Panc1 (cell line): ENCODE data around the gene CKB. TPM values are rescaled to one million over a fixed set of nuclear protein-coding genes. Genes with fewer than 3 reads are reported as not detected.
A peak's percentile ranks its signal among the peaks of the same experiment; 100 is the strongest.

Experiments
- ATAC-seq: fragments of 200-7000 bp; cut with Tn5 transposase; 2 replicates; pipeline ENCODE4 v1.9.1; 2020; ENCODE audit warnings: mild to moderate bottlenecking, moderate library complexity
- BruUV-seq: library from RNA; stranded (reverse); fragments of 400-500 nt; replicated peaks from 2 replicates; lab custom pipeline; 2021; lab: Mats Ljungman, UMichigan
- CTCF ChIA-PET: fragments of 300-600 bp; sonication (Branson Sonifier 250); formaldehyde crosslinking; loops from one replicate; lab custom pipeline; 2022; ENCODE audit warnings: antibody characterized with exemption; lab: Charles Lee
- POLR2A ChIA-PET: fragments of 300-600 bp; sonication (Branson Sonifier 250); formaldehyde crosslinking; loops from one replicate; lab custom pipeline; 2022; ENCODE audit warnings: antibody characterized with exemption; lab: Charles Lee
- DNase-seq: peaks from one replicate; pipeline ENCODE4 v3.0.0-alpha.2; 2010; ENCODE audit warnings: low read depth, low spot score
- H3K27ac ChIP-seq: 2 replicates; pipeline ENCODE4 v1.5.1; 2011; ENCODE audit warnings: mild to moderate bottlenecking, low read length, inconsistent platforms
- H3K27me3 ChIP-seq: fragments of 200-500 bp; sonication (Bioruptor generic); 2 replicates; pipeline ENCODE4 v1.6.0; 2014; ENCODE audit warnings: low read length, inconsistent platforms; ENCODE audit not compliant: control insufficient read depth, insufficient read depth
- H3K36me3 ChIP-seq: fragments of 200-500 bp; sonication (Bioruptor generic); 2 replicates; pipeline ENCODE4 v1.5.1; 2014; ENCODE audit warnings: inconsistent platforms, mild to moderate bottlenecking, low read length, moderate library complexity; ENCODE audit not compliant: control insufficient read depth, insufficient read depth
- H3K4me1 ChIP-seq: 2 replicates; pipeline ENCODE4 v1.5.1; 2011; ENCODE audit warnings: inconsistent platforms, mild to moderate bottlenecking, low read length, moderate library complexity; ENCODE audit not compliant: control insufficient read depth, insufficient read depth
- H3K4me3 ChIP-seq, 2 experiments: 2 replicates each; pipeline ENCODE4 v1.5.1; 2011 to 2012; ENCODE audit warnings: low read depth in 2 of 2, low read length in 2 of 2, mild to moderate bottlenecking in 2 of 2, inconsistent platforms in 1 of 2, moderate library complexity in 1 of 2
- H3K9me3 ChIP-seq: fragments of 200-500 bp; sonication (Bioruptor generic); 2 replicates; pipeline ENCODE4 v1.5.1; 2014; ENCODE audit warnings: low read depth, mild to moderate bottlenecking, inconsistent platforms, low read length, moderate library complexity; ENCODE audit not compliant: control insufficient read depth, insufficient read depth
- CTCF ChIP-seq: fragments of 450-650 bp; IDR thresholded peaks from 2 replicates; pipeline ENCODE4 v1.5.1; 2017; ENCODE audit warnings: mild to moderate bottlenecking
- POLR2AphosphoS5 ChIP-seq: IDR thresholded peaks from 2 replicates; pipeline ENCODE4 v1.6.1; 2012; ENCODE audit warnings: mild to moderate bottlenecking, low read depth, low read length, moderate library complexity
- REST ChIP-seq, 2 experiments: IDR thresholded peaks; 2 replicates each; pipeline ENCODE4 v1.6.1; 2011 to 2012; ENCODE audit warnings: low read depth in 2 of 2, control low read depth in 1 of 2, low read length in 1 of 2, mild to moderate bottlenecking in 1 of 2, moderate library complexity in 1 of 2; ENCODE audit not compliant: insufficient read depth in 1 of 2
- SIN3A ChIP-seq: IDR thresholded peaks from 2 replicates; pipeline ENCODE4 v1.6.1; 2012; ENCODE audit warnings: low read depth, mild to moderate bottlenecking, low read length, moderate library complexity, borderline replicate concordance; ENCODE audit not compliant: insufficient read depth
- TCF7L2 ChIP-seq: IDR thresholded peaks from 2 replicates; pipeline ENCODE4 v1.6.1; 2011; ENCODE audit warnings: mild to moderate bottlenecking, low read depth, low read length, inconsistent platforms
- in situ Hi-C: cut with HindIII; loops from 2 replicates; pipeline ENCODE4 v1.10.0; 2016; ENCODE audit warnings: low sequenced_read_pairs, low pct_unique_long_range_greater_than_20kb
- intact Hi-C: fragments of 100-400 bp; cut with micrococcal nuclease; formaldehyde crosslinking; loops from one replicate; pipeline ENCODE4 v1.10.0; 2022; ENCODE audit not compliant: unreplicated experiment
- total RNA-seq: library from RNA; stranded (reverse); gene quantifications from one replicate; pipeline ENCODE4 v1.2.1, GENCODE V29; 2021; ENCODE audit not compliant: unreplicated experiment

Gene CKB
- total RNA-seq, 1 experiment from 2014 or later, result 436 TPM

GRCh38 chr14:103488960-103489359, 33.7 kb downstream of the CKB start:
- H3K27ac ChIP-seq, result no peak overlapping the region
- DNase-seq (no peak), ATAC-seq (no peak)
- H3K4me3 ChIP-seq, result no peak overlapping the region
- POLR2A ChIA-PET, result no interaction called here
- no peaks in the 10 kb centered on the region for H3K27me3 ChIP-seq
- intact Hi-C loops (no loop called here), in situ Hi-C loops (no loop called here)
- BruUV-seq, result TSS peak; percentile 34
- H3K4me1 ChIP-seq, result no peaks in the 10 kb centered on the region
- no peak for TF ChIP-seq TCF7L2
- TF ChIP-seq POLR2AphosphoS5, result no peak
- no peak for TF ChIP-seq CTCF
- no peak for TF ChIP-seq REST (IDR thresholded peaks at IDR 0.05; ENCODE audit: insufficient read depth in 1 of 2, low read depth in 2 of 2, low read length in 1 of 2)
- TF ChIP-seq SIN3A, result no peak
- H3K36me3 ChIP-seq, result peaks cover 14% of the 10 kb centered on the region
- H3K9me3 ChIP-seq, result no peaks in the 10 kb centered on the region
- CTCF ChIA-PET, result no interaction called here

GRCh38 chr14:103488071-103488470, 34.6 kb downstream of the CKB start:
- POLR2A ChIA-PET, result no interaction called here
- no peak overlapping the region for H3K27ac ChIP-seq
- intact Hi-C loops, result no loop called here
- in situ Hi-C loops, result no loop called here
- H3K9me3 ChIP-seq, result no peaks in the 10 kb centered on the region
- DNase-seq (no peak), ATAC-seq (no peak)
- no peak for TF ChIP-seq CTCF
- no peak for TF ChIP-seq POLR2AphosphoS5
- TF ChIP-seq SIN3A, result no peak
- no peak for TF ChIP-seq TCF7L2
- no peak for TF ChIP-seq REST (IDR thresholded peaks at IDR 0.05; ENCODE audit: insufficient read depth in 1 of 2, low read depth in 2 of 2, low read length in 1 of 2)
- BruUV-seq, result no TSS peak
- no peaks in the 10 kb centered on the region for H3K4me1 ChIP-seq
- H3K36me3 ChIP-seq, result peaks cover 16% of the 10 kb centered on the region
- no peaks in the 10 kb centered on the region for H3K27me3 ChIP-seq
- no peak overlapping the region for H3K4me3 ChIP-seq
- CTCF ChIA-PET, result no interaction called here
